B cell (primary cell): ENCODE data around the gene DHDDS. TPM values are rescaled to one million over a fixed set of nuclear protein-coding genes. Genes with fewer than 3 reads are reported as not detected.

Experiments
- ATAC-seq: fragments of 200-7000 bp; cut with Tn5 transposase; one replicate; pipeline ENCODE4 v1.10.0; 2021; ENCODE audit warnings: low read depth, mild to moderate bottlenecking, moderate number of reproducible peaks, moderate library complexity
- CTCF ChIA-PET: fragments of 350-600 bp; sonication (Branson Sonifier 250); formaldehyde crosslinking; loops from one replicate; lab custom pipeline; 2021; ENCODE audit warnings: antibody characterized with exemption, inconsistent platforms; lab: Charles Lee
- POLR2A ChIA-PET: fragments of 350-600 bp; sonication (Branson Sonifier 250); formaldehyde crosslinking; loops from one replicate; lab custom pipeline; 2021; ENCODE audit warnings: antibody characterized with exemption; lab: Charles Lee
- DNase-seq: peaks from one replicate; pipeline ENCODE4 v3.0.0; 2013
- H2AFZ ChIP-seq: 2 replicates; pipeline ENCODE4 v1.6.1; 2012; ENCODE audit warnings: mild to moderate bottlenecking, low read depth, low read length; ENCODE audit not compliant: insufficient read depth, poor library complexity, severe bottlenecking
- H3K27ac ChIP-seq, 2 donors: 1 replicate in 1 of 2; 2 replicates in 1 of 2; pipeline ENCODE4 v1.5.1; 2012 to 2013; ENCODE audit warnings: low read length in 2 of 2, mild to moderate bottlenecking in 2 of 2, moderate library complexity in 1 of 2
- H3K27me3 ChIP-seq, 4 experiments: fragments of 200-600 bp in 1 of 4; sonication (generic) in 1 of 4; replicated peaks in 1 of 4; 1 replicate in 2 of 4; 2 replicates in 2 of 4; pipeline versions ENCODE4 v1.6.1 to v1.7.0; 2013 to 2016; ENCODE audit warnings: low read length in 3 of 4, mild to moderate bottlenecking in 2 of 4, mixed read lengths in 1 of 4, moderate library complexity in 1 of 4; ENCODE audit not compliant: insufficient read depth in 4 of 4, control insufficient read depth in 3 of 4; ENCODE audit errors: control extremely low read depth in 1 of 4
- H3K36me3 ChIP-seq, 2 experiments: replicated peaks in 1 of 2; 1 replicate in 1 of 2; 2 replicates in 1 of 2; pipeline versions ENCODE4 v1.6.1 to v1.7.1; 2013; ENCODE audit warnings: low read length in 1 of 2; ENCODE audit not compliant: insufficient read depth in 2 of 2, control insufficient read depth in 1 of 2; ENCODE audit errors: control extremely low read depth in 1 of 2, extremely low read depth in 1 of 2
- H3K4me1 ChIP-seq, 2 donors: fragments of 200-600 bp in 1 of 2; sonication (generic) in 1 of 2; 1 replicate in 1 of 2; 2 replicates in 1 of 2; pipeline versions ENCODE4 v1.5.1 to v1.6.1; 2013 to 2017; ENCODE audit warnings: low read length in 2 of 2; ENCODE audit not compliant: control insufficient read depth in 2 of 2, insufficient read depth in 2 of 2
- H3K4me2 ChIP-seq: replicated peaks from 2 replicates; pipeline ENCODE3; 2012; ENCODE audit warnings: mild to moderate bottlenecking, low read depth, low read length; ENCODE audit not compliant: poor library complexity, severe bottlenecking
- H3K4me3 ChIP-seq, 5 experiments: fragments of 200-600 bp in 1 of 5; sonication (generic) in 1 of 5; 1 replicate in 3 of 5; 2 replicates in 2 of 5; pipeline versions ENCODE4 v1.5.1 to v1.7.0; 2011 to 2016; ENCODE audit warnings: low read length in 4 of 5, mild to moderate bottlenecking in 4 of 5, low read depth in 2 of 5, control low read depth in 1 of 5, moderate library complexity in 1 of 5; ENCODE audit not compliant: insufficient read depth in 1 of 5; ENCODE audit errors: control extremely low read depth in 1 of 5, extremely low read depth in 1 of 5
- H3K79me2 ChIP-seq: fragments of 200-600 bp; sonication (generic); one replicate; pipeline ENCODE4 v1.6.0; 2016; ENCODE audit warnings: low read length; ENCODE audit not compliant: control insufficient read depth, insufficient read depth
- H3K9ac ChIP-seq: fragments of 200-600 bp; sonication (generic); 2 replicates; pipeline ENCODE4 v1.6.1; 2017; ENCODE audit warnings: mild to moderate bottlenecking, low read length, moderate library complexity
- H3K9me3 ChIP-seq, 3 donors: one replicate each; pipeline versions ENCODE4 v1.6.1 to v1.7.1; 2013; ENCODE audit warnings: low read length in 2 of 3; ENCODE audit not compliant: control insufficient read depth in 2 of 3, insufficient read depth in 1 of 3; ENCODE audit errors: control extremely low read depth in 1 of 3
- H4K20me1 ChIP-seq: 2 replicates; pipeline ENCODE4 v1.6.0; 2012; ENCODE audit warnings: mild to moderate bottlenecking, low read length; ENCODE audit not compliant: insufficient read depth, control insufficient read depth, poor library complexity, severe bottlenecking
- H3K27ac Mint-ChIP-seq: one replicate; pipeline ENCODE4 v1.8.0; 2021; ENCODE audit warnings: mixed read lengths
- H3K27me3 Mint-ChIP-seq: one replicate; pipeline ENCODE4 v1.8.0; 2021; ENCODE audit warnings: mixed read lengths
- H3K4me1 Mint-ChIP-seq: one replicate; pipeline ENCODE4 v1.8.0; 2021; ENCODE audit warnings: mixed read lengths
- H3K4me3 Mint-ChIP-seq: one replicate; pipeline ENCODE4 v1.8.0; 2021; ENCODE audit warnings: mixed read lengths
- H3K9me3 Mint-ChIP-seq: one replicate; pipeline ENCODE4 v1.8.0; 2022; ENCODE audit warnings: mixed read lengths; ENCODE audit not compliant: insufficient read depth
- CTCF ChIP-seq: fragments of 200-600 bp; IDR thresholded peaks from one replicate; pipeline ENCODE4 v1.8.0; 2022; ENCODE audit warnings: antibody characterized with exemption, mild to moderate bottlenecking
- EZH2 ChIP-seq: IDR thresholded peaks from 2 replicates; pipeline ENCODE4 v1.6.1; 2012; ENCODE audit warnings: borderline replicate concordance, low read depth, mild to moderate bottlenecking, moderate library complexity, low read length; ENCODE audit not compliant: insufficient read depth, poor library complexity, severe bottlenecking
- WGBS: methylation state at CpG from one replicate; pipeline ENCODE4 v1.1.5; 2013; ENCODE audit warnings: missing lambda C conversion rate; ENCODE audit not compliant: insufficient coverage; 5-methylcytosine and 5-hydroxymethylcytosine counted together
- intact Hi-C: fragments of 100-400 bp; cut with micrococcal nuclease; formaldehyde crosslinking; loops from one replicate; pipeline ENCODE4 v1.10.0; 2022
- polyA plus RNA-seq: library from polyadenylated mRNA; depleted of rRNA; stranded (reverse); fragments of >200 nt; gene quantifications from 2 replicates; pipeline ENCODE4 v1.2.3, GENCODE V29; 2012
- total RNA-seq, 2 donors: library from RNA; stranded (reverse); fragments of 120-200 nt in 1 of 2; gene quantifications; 1 replicate in 1 of 2; 2 replicates in 1 of 2; pipeline versions ENCODE4 v1.2.3 to v1.2.4, GENCODE V29; 2013 to 2022

The DHDDS gene
- total and polyA plus RNA-seq, 2 donors (not counting 1 experiment from before 2014, with no cell fraction given), result 20.4 to 54.2 TPM

DNA sequence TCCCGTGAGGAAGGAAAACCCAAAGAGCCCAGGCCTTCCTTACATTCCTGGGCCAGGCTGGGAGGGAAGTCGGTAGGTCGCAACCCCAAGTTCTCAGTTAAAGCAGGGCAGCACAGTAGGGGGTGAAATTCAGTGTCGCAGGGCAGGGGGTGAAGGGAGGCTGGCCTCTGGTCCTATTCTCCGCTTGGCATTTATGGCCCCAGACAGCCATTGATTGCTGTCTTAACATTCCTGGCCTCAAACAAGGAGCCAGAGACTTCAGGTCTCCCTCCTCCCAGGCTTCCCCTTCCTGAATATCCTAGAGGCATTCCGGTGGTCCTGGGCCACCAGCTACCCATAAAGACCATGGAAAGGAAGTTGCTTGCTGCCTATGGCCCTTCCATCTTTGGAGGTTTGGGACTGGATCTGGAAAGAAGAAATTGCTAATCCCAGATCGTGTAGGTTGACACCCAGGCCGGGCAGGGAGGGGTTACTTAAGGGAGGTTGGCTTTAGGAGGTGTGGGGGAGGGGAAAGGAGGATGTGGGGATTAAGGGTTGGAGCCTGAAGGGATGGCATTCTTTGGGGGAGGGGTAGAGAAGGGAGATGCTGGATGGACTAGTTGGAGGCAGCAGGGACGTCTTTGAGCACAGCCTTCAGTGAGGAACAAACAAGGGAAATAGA lies 19.8 kb upstream of the DHDDS start:
- no peaks in the 10 kb centered on the region for H3K36me3 ChIP-seq
- H3K27me3 ChIP-seq, result peaks cover 0 to 60% (median 44%) of the 10 kb centered on the region in 4 experiments
- H3K9ac ChIP-seq, result no peak overlapping the region
- Mint-ChIP-seq H3K27ac (no peak overlapping the region), H3K9me3 (no peaks in the 10 kb centered on the region), H3K27me3 (peaks cover 65% of the 10 kb centered on the region), H3K4me3 (no peak overlapping the region), H3K4me1 (peaks cover 15% of the 10 kb centered on the region)
- H3K9me3 ChIP-seq, result peaks cover 0 to 34% (median 0%) of the 10 kb centered on the region in 3 donors
- no peaks in the 10 kb centered on the region for H4K20me1 ChIP-seq
- CTCF ChIA-PET, result no interaction called here
- POLR2A ChIA-PET, result no interaction called here
- H3K4me3 ChIP-seq, result no peak overlapping the region
- no peak for DNase-seq
- no peaks in the 10 kb centered on the region for H3K79me2 ChIP-seq
- H3K27ac ChIP-seq, result no peak overlapping the region
- no peak overlapping the region for H3K4me2 ChIP-seq
- TF ChIP-seq CTCF (no peak), EZH2 (no peak)
- H2AFZ ChIP-seq, result no peak overlapping the region
- intact Hi-C loops, result no loop called here
- ATAC-seq, result no peak
- H3K4me1 ChIP-seq, result peaks cover 17 to 18% of the 10 kb centered on the region in 2 donors
- 25% methylated on average over 8 of the region's 9 CpGs for WGBS

- peaks cover 0 to 32% (median 0%) of the 10 kb centered on the region in 3 donors for H3K9me3 ChIP-seq
- Mint-ChIP-seq H3K27me3 (peaks cover 61% of the 10 kb centered on the region), H3K9me3 (no peaks in the 10 kb centered on the region), H3K4me3 (no peak overlapping the region), H3K4me1 (peaks cover 15% of the 10 kb centered on the region), H3K27ac (no peak overlapping the region)
- no peaks in the 10 kb centered on the region for H4K20me1 ChIP-seq
- ATAC-seq, result no peak
- peaks cover 0 to 57% (median 44%) of the 10 kb centered on the region in 4 experiments for H3K27me3 ChIP-seq
- no peak overlapping the region for H3K27ac ChIP-seq
- H3K4me2 ChIP-seq, result no peak overlapping the region
- no peaks in the 10 kb centered on the region for H3K79me2 ChIP-seq
- H2AFZ ChIP-seq, result no peak overlapping the region
- CTCF ChIA-PET, result no interaction called here
- intact Hi-C loops, result no loop called here
- no peak overlapping the region for H3K9ac ChIP-seq
- no peak for TF ChIP-seq EZH2
- no peak for TF ChIP-seq CTCF
- DNase-seq, result no peak
- peaks cover 17 to 18% of the 10 kb centered on the region in 2 donors for H3K4me1 ChIP-seq
- POLR2A ChIA-PET, result no interaction called here
- H3K4me3 ChIP-seq, result no peak overlapping the region
- WGBS, result no CpG with 5 or more reads among the region's 1 CpG
- no peaks in the 10 kb centered on the region for H3K36me3 ChIP-seq
These were observed 19.1 kb upstream of the DHDDS start for GRCh38 chr1:26413031-26413430.
